Measurements from ENCODE around the gene MYZAP. TPM values are rescaled to one million over a fixed set of nuclear protein-coding genes. Genes with fewer than 3 reads are reported as not detected.
A peak's percentile ranks its signal among the peaks of the same experiment; 100 is the strongest.

MYZAP gene
- total RNA-seq, 1 experiment from 2014 or later = 5.1 TPM

DNA sequence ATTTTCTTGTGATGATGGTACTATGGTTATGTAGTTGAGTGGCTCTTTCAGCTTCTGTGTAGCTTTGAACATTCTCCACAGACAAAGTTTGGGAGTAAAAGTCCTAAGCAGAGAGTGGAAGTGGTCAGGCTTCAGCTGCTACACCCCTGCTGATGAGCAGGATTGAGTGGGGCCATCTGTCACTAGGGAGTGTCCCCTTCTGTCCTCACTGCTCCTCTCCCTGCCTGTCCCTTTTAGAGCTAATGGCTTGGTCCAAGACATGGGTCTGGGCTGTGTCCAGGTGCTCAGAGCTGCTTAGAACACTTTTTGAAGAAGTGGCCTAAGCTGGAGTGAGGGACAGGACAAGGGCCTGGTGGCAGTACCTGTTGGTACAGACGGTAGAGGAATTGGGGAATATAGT is 15.1 kb downstream of the MYZAP start:
- CTCF ChIA-PET = interaction anchor here (0.6 kb wide), 1 partner anchor 69 kb away, joined by 3 read pairs; no protein-coding TSS in a partner anchor
- intact Hi-C loops (cut with micrococcal nuclease; ENCODE audit: unreplicated experiment) = loop anchor here (2.0 kb wide), 1 partner anchor 16 kb away; the partner anchor contains the start of gene MYZAP
- BruUV-seq (replicated peaks) = no TSS peak
- peak overlapping the region; percentile 77 for H3K27ac Mint-ChIP-seq (ENCODE audit: unreplicated experiment)
- no peak for DNase-seq
- H3K4me3 Mint-ChIP-seq (ENCODE audit: low read depth, unreplicated experiment) = no peak overlapping the region
- no peaks in the 10 kb centered on the region for H3K9me3 Mint-ChIP-seq (ENCODE audit: low read depth, unreplicated experiment)
- H3K27me3 Mint-ChIP-seq (ENCODE audit: unreplicated experiment) = no peaks in the 10 kb centered on the region
- TF ChIP-seq, protein P1, sequence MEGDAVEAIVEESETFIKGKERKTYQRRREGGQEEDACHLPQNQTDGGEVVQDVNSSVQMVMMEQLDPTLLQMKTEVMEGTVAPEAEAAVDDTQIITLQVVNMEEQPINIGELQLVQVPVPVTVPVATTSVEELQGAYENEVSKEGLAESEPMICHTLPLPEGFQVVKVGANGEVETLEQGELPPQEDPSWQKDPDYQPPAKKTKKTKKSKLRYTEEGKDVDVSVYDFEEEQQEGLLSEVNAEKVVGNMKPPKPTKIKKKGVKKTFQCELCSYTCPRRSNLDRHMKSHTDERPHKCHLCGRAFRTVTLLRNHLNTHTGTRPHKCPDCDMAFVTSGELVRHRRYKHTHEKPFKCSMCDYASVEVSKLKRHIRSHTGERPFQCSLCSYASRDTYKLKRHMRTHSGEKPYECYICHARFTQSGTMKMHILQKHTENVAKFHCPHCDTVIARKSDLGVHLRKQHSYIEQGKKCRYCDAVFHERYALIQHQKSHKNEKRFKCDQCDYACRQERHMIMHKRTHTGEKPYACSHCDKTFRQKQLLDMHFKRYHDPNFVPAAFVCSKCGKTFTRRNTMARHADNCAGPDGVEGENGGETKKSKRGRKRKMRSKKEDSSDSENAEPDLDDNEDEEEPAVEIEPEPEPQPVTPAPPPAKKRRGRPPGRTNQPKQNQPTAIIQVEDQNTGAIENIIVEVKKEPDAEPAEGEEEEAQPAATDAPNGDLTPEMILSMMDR (IDR thresholded peaks at IDR 0.05; ENCODE audit: unreplicated experiment) = no peak
- peaks cover 6% of the 10 kb centered on the region for H3K36me3 Mint-ChIP-seq (ENCODE audit: insufficient read depth, unreplicated experiment)
- H3K4me1 Mint-ChIP-seq (ENCODE audit: low read depth, unreplicated experiment) = peaks cover 61% of the 10 kb centered on the region

DNA sequence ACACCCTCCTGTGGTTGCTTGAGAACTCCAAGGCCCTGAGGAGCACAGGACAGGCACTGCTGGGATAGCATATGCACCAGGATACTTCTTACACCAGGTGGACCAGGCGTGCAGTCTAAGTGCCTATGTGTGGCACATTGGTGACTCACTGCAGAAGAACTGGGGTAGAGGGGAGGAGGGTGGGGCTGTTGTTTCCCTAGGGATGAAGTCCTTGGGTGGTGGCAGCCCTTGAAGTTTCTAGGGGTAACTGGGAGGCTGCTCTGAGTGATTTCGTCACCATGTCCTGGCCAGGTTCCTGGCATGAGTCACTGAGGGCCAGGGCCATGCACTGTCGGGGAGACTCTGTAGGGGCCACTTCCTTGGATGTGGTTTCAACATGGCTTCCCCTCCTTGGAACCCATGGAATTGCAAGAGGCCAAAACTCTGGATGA is 15.9 kb downstream of the MYZAP start:
- Mint-ChIP-seq H3K4me3 (ENCODE audit: low read depth, unreplicated experiment) (no peak overlapping the region), H3K27ac (ENCODE audit: unreplicated experiment) (peak overlapping the region; percentile 77), H3K4me1 (ENCODE audit: low read depth, unreplicated experiment) (peaks cover 67% of the 10 kb centered on the region), H3K9me3 (ENCODE audit: low read depth, unreplicated experiment) (no peaks in the 10 kb centered on the region), H3K36me3 (ENCODE audit: insufficient read depth, unreplicated experiment) (peaks cover 6% of the 10 kb centered on the region), H3K27me3 (ENCODE audit: unreplicated experiment) (no peaks in the 10 kb centered on the region)
- CTCF ChIA-PET = interaction anchor here (0.8 kb wide), 1 partner anchor 37 kb away, joined by 3 read pairs; no protein-coding TSS in a partner anchor
- TF ChIP-seq, protein P1 (IDR thresholded peaks at IDR 0.05; ENCODE audit: unreplicated experiment) = peak; percentile 17
- DNase-seq = peak; percentile 94
- intact Hi-C loops (cut with micrococcal nuclease; ENCODE audit: unreplicated experiment) = loop anchor here (2.0 kb wide), 1 partner anchor 17 kb away; the partner anchor contains the start of gene MYZAP
- BruUV-seq (replicated peaks) = no TSS peak

DNA sequence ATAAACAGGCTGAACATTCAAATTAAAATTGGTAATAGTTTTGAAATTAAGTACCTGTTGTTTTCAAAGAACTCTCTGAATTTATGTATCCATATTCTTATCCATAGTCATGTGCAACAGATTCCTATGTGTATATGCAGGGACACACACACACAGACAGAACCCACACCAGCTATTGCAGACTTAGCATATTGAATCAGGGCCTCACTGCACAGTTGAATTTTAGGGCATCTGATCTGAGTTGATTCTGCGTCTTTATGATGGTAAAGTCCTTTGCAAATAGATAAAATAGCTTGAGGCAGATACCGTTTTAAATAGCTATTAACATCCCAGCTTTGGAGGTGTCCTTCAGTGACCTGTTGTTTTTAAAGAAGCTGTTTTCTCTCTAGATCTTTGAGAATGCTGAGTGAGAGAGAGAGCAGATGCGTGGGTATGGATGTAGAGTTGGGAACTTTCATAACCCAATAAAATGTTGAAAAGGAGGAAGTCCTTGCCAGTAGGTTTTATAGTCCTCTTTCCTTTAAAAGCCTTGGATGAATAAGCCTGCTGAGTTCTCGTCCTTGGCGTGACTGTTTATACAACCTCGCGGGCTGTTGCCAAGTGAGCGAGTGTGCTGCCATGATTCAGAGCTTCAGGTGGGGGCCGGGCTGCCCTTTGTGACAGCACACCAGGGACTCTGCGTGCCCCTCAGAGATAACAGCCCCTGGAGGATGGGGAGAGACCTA is 18.3 kb downstream of the MYZAP start:
- peaks cover 6% of the 10 kb centered on the region for H3K36me3 Mint-ChIP-seq (ENCODE audit: insufficient read depth, unreplicated experiment)
- TF ChIP-seq, protein P1 (IDR thresholded peaks at IDR 0.05; ENCODE audit: unreplicated experiment) = no peak
- CTCF ChIA-PET = interaction anchor here (0.7 to 4.1 kb wide), 3 partner anchors 36 to 64 kb away, joined by 3 to 43 read pairs (median 3); no protein-coding TSS in a partner anchor
- H3K4me3 Mint-ChIP-seq (ENCODE audit: low read depth, unreplicated experiment) = no peak overlapping the region
- H3K9me3 Mint-ChIP-seq (ENCODE audit: low read depth, unreplicated experiment) = no peaks in the 10 kb centered on the region
- H3K27ac Mint-ChIP-seq (ENCODE audit: unreplicated experiment) = peak overlapping the region; percentile 50
- no peaks in the 10 kb centered on the region for H3K27me3 Mint-ChIP-seq (ENCODE audit: unreplicated experiment)
- intact Hi-C loops (cut with micrococcal nuclease; ENCODE audit: unreplicated experiment) = no loop called here
- no TSS peak for BruUV-seq (replicated peaks)
- H3K4me1 Mint-ChIP-seq (ENCODE audit: low read depth, unreplicated experiment) = peaks cover 74% of the 10 kb centered on the region
- peak; percentile 67 for DNase-seq

- intact Hi-C loops (cut with micrococcal nuclease; ENCODE audit: unreplicated experiment) = no loop called here
- no peak for DNase-seq
- Mint-ChIP-seq H3K4me3 (ENCODE audit: low read depth, unreplicated experiment) (no peak overlapping the region), H3K36me3 (ENCODE audit: insufficient read depth, unreplicated experiment) (peaks cover 6% of the 10 kb centered on the region), H3K9me3 (ENCODE audit: low read depth, unreplicated experiment) (no peaks in the 10 kb centered on the region), H3K27me3 (ENCODE audit: unreplicated experiment) (no peaks in the 10 kb centered on the region), H3K4me1 (ENCODE audit: low read depth, unreplicated experiment) (peaks cover 74% of the 10 kb centered on the region), H3K27ac (ENCODE audit: unreplicated experiment) (peak overlapping the region; percentile 38)
- CTCF ChIA-PET = interaction anchor here (0.7 to 4.1 kb wide), 5 partner anchors 18 to 59 kb away, joined by 3 to 43 read pairs (median 3); no protein-coding TSS in a partner anchor
- TF ChIP-seq, protein P1 (IDR thresholded peaks at IDR 0.05; ENCODE audit: unreplicated experiment) = no peak
- BruUV-seq (replicated peaks) = no TSS peak
Observed at GRCh38 chr15:57611123-57611522, 19.4 kb downstream of the MYZAP start.
